NCI-H774 (cell line): ENCODE data around the gene FBXO3.

Experiments
- DNase-seq: peaks from one replicate; lab custom pipeline; 2025; lab: John Stamatoyannopoulos, UW

Gene FBXO3

DNA sequence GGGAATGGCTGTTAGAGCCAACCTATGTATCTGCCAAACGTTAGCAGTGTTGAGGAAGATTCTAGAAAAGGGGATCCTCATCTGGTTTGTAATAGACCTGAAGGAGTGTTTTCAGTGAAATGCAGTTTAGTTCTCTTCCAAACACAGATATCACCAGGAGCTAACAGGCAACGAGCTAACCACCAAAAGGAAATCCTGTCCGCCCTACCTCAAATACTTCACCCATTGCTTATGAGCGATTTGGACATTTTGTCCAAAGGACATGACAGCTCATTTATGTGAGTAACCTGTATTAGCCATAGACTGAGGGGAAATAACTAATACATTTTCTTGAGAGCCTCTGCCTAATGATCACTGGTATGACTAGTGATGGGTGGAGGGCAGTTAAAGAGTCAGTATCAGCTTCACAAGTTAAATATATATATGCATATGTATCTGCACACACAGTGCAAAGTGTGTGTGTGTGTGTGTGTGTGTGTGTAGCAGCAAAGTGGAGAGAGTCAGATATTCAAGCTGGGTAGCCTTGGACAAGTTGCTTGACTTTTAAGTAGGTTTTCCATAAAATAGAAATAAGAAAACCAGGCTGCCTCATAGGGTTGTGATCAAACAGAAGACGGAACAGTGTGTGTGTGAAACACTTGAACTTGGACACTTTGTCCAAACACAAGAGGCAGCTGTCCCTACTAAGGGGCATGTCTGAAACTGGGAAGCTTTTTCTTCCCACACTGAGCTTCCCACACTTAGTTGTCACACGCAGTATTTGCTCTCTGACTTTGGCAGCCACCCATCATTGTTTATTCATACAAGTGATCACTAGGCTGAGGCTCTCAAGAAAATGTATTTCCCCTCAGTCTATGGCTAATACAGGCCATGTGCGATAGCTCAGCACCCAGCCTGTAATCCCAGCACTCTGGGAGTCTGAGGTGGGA is 72.8 kb downstream of the FBXO3 start:
- no peak for DNase-seq

DNA sequence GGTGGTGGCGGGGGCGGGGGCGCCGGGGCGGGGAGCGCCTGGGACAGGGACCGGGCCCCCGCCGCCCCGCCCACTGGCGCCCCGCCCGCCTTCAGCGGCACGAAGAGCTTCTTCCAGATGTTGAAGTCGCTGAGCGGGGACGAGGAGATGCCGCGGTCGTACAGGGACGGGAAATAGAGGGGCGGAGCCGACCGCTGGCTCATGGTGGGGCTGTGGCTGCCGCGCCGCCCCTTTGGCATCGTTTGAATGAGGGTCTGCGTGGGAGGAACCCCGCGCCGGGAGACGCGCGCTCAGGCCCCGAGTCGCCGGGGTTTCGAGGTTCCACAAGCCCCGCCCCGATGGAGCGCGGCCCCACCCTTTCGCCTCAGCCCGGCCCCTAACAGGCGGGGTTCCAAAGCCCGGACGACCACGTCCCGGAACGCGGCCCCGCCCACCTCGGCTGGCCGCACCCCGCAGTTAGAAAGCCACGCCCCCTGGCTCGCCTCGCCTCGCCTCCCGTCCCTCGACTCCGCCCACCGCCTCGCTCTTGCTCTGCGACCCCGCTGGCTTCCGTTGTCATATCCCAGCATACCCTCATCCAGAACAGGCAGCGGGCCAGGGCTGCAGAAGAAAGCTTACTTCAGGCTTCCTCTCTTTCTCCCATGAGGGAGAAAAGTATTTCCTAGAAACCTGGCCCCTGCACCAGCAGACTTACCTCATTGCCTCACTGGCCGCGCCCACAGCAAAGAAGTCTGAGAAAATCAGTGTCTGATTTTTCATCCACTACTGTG is 73.6 kb downstream of the FBXO3 start, which contains the start of gene C11orf91:
TSS of gene C11orf91 (minus strand) at position 325 of the 770 bp plus-strand sequence. CDS start at position 239, 86 bp downstream.
- peak; percentile 85 for DNase-seq

GRCh38 chr11:33700063-33700501 is 74.2 kb downstream of the FBXO3 start:
- no peak for DNase-seq

DNA sequence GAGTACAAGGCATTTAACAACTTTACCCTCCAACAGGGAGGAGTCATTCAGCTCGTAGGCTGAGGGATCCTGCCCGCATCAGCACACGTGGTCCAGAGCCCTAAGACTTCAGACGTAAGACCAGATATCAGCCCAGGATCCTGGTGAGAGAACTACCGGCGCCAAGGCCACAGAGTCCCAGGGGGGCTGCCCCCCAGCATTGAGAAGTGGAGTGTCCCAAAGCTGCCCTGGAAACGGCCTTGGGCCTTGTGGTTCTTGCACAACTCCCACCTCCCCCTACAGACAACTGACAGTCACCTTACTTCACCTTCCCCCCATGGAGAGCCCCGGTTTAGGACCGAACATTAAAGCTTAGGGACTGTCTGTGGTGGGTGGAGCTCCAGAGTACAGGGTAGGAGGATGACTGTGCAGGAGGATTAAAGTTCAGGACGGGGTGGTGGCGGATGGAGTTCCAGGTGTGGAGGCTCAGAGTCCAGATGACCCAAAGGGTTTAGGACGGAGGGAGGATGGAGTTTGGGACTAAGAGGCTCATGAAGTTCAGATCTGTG is 74.7 kb downstream of the FBXO3 start:
- no peak for DNase-seq

GRCh38 chr11:33698921-33699320 is 75.4 kb downstream of the FBXO3 start:
- DNase-seq, result no peak

GRCh38 chr11:33697997-33698396 is 76.3 kb downstream of the FBXO3 start:
- no peak for DNase-seq

GRCh38 chr11:33696931-33697638 is 77.2 kb downstream of the FBXO3 start:
- no peak for DNase-seq

DNA sequence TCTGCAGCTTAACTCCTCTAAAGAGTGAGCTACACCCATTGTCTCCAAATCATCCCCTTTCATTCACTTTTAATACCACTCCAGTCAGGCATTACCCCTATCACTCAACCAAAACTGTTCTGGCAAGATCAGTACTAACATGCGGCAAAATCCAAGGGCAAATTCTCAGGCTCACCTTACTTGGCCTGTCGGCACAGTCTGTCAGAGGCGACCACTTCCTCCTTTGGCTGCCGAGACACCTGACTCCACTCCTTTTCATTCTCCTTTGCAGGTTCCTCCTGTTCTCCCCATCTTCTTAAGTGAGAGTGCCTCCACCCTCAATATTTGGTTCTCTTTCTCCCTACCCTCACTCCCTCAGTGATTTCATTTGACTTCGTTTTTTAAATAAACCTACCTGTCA is 77.9 kb downstream of the FBXO3 start:
- DNase-seq, result no peak

DNA sequence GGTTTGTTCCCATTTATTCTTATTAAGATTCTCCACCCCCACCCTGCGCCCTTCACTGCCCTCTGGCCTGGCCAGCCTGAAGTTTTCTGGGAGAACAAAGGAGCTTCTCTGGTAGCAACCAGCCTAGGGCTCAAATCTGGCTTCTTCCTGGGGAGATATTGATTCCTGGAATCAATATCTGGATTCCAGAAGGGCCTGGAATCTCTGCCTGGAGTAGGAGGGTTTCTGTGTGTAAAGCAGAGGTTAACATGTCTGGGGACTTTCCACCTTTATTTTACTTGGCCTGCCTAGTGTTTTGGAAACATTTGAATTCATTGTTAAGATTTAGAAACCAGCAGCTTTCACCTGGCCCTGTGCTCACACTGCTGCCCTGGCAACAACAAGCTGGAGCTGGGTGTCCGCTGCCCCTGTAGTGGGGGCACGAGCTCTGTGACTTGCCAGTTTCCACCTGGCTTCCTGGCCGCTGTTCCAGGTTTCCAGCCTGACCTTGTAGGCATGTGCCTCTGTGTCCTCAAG is 79.2 kb downstream of the FBXO3 start:
- DNase-seq, result no peak

DNA sequence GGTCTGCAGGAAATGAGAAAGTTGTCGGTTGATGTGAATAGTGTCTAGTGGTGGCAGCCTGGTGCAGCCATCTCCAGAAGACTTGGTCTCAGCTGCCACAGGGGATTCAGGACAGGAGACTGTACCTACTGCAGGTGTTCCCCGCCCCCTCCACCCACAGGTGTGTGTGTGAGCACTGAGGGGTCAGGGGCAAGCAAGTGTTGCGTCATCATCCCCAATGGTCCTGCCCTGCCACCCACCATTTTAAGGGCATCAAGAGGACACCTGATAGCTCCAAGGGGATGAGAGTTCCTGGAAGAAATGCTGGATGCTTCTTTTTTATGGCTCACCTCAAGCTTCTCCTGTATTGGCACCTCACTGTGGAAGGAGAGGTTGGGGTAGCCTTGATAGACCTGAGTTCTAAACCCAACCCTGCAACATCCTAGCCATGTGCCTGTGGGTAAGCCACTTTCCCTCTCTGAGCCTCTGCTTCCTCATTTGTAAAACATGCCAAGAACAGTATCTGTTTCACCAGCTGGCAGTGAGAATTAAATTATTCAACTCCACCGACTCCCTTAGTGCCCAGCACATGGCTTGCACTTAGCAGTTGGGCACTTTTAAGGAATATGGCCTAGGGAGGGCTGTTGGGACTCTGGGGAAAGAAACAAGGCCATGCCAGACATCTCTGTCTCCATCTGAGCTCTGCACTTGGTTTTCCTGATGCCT is 79.8 kb downstream of the FBXO3 start:
- no peak for DNase-seq

GRCh38 chr11:33692541-33692940 is 81.8 kb downstream of the FBXO3 start:
- DNase-seq, result no peak

- DNase-seq, result peak; percentile 72
Observed at GRCh38 chr11:33692013-33692504, 82.3 kb downstream of the FBXO3 start.

- no peak for DNase-seq
Observed at GRCh38 chr11:33691066-33691864, 83.1 kb downstream of the FBXO3 start.
